Measurements from ENCODE around the gene SAMMSON.

SAMMSON gene

GRCh38 chr3:70020906-70021660 is 21.6 kb downstream of the SAMMSON start:
- DNase-seq, result no peak

- DNase-seq, result no peak
Measured at GRCh38 chr3:70028361-70028760, 28.8 kb downstream of the SAMMSON start.

- no peak for DNase-seq
Measured at GRCh38 chr3:70038693-70039092, 39.2 kb downstream of the SAMMSON start.

- DNase-seq, result no peak
Measured at GRCh38 chr3:70040386-70040785, 40.9 kb downstream of the SAMMSON start.

- no peak for DNase-seq
Measured at GRCh38 chr3:70042641-70043040, 43.1 kb downstream of the SAMMSON start.

- DNase-seq, result no peak
Measured at GRCh38 chr3:70049761-70050160, 50.2 kb downstream of the SAMMSON start.

- no peak for DNase-seq
Measured at GRCh38 chr3:70053293-70053692, 53.8 kb downstream of the SAMMSON start.

- DNase-seq, result no peak
Measured at GRCh38 chr3:70056081-70056480, 56.5 kb downstream of the SAMMSON start.

GRCh38 chr3:70057426-70057825 is 57.9 kb downstream of the SAMMSON start:
- no peak for DNase-seq

GRCh38 chr3:70061096-70061495 is 61.6 kb downstream of the SAMMSON start:
- no peak for DNase-seq

- DNase-seq, result no peak
Measured at GRCh38 chr3:70064194-70064779, 64.8 kb downstream of the SAMMSON start.

GRCh38 chr3:70065696-70066253 is 66.2 kb downstream of the SAMMSON start:
- no peak for DNase-seq

GRCh38 chr3:70067860-70068521 is 68.5 kb downstream of the SAMMSON start:
- no peak for DNase-seq

- no peak for DNase-seq
Measured at GRCh38 chr3:70069557-70069956, 70.0 kb downstream of the SAMMSON start.

- DNase-seq, result no peak
Measured at GRCh38 chr3:70071138-70071537, 71.6 kb downstream of the SAMMSON start.

GRCh38 chr3:70072180-70072579 is 72.6 kb downstream of the SAMMSON start:
- no peak for DNase-seq

GRCh38 chr3:70072754-70073153 is 73.2 kb downstream of the SAMMSON start:
- no peak for DNase-seq

- DNase-seq, result no peak
Measured at GRCh38 chr3:70075101-70075500, 75.6 kb downstream of the SAMMSON start.

- no peak for DNase-seq
Measured at GRCh38 chr3:70076396-70076795, 76.9 kb downstream of the SAMMSON start.

- no peak for DNase-seq
Measured at GRCh38 chr3:70078778-70079177, 79.2 kb downstream of the SAMMSON start.

GRCh38 chr3:70085613-70086012 is 86.1 kb downstream of the SAMMSON start:
- DNase-seq, result no peak

GRCh38 chr3:70086336-70086735 is 86.8 kb downstream of the SAMMSON start:
- no peak for DNase-seq

- DNase-seq, result no peak
Measured at GRCh38 chr3:70090322-70090913, 90.9 kb downstream of the SAMMSON start.

- no peak for DNase-seq
Measured at GRCh38 chr3:70094197-70094596, 94.7 kb downstream of the SAMMSON start.
